Stimulated activated CD8-positive, alpha-beta memory T cell treated with anti-CD3 and anti-CD28 coated beads, Interleukin-15, amount 100 ng/mL, for 48 hours (primary cell): Measurements from ENCODE around the gene TAS2R31.
"Not testable (repeated sequence)": the region's sequence is repeated elsewhere in the genome, so short reads cannot be mapped to it uniquely, and the experiment has no call there.

Source experiments
- DNase-seq, 2 donors: peaks; one replicate each; pipeline ENCODE4 v3.0.0-alpha.2; 2020; ENCODE audit warnings: low read depth in 2 of 2

TAS2R31 gene, protein sequence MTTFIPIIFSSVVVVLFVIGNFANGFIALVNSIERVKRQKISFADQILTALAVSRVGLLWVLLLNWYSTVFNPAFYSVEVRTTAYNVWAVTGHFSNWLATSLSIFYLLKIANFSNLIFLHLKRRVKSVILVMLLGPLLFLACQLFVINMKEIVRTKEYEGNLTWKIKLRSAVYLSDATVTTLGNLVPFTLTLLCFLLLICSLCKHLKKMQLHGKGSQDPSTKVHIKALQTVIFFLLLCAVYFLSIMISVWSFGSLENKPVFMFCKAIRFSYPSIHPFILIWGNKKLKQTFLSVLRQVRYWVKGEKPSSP

DNA sequence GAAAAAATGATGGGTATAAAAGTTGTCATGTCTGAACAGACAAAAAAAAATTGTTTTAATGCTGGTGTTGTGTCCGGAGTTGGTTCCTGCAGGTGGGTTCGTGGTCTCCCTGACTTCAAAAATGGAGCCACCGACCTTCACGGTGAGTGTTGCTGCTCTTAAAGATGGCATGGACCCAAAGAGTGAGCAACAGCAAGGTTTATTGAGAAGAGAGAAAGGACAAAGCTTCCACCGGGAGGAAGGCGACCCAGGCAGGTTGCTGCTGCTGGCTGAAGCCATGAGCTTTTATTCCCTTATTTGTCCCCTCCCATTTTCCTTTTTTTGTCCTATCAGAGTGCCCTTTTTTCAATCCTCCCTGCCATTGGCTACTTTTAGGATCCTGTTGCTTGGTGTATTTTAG lies at the start of gene TAS2R31:
TSS of gene TAS2R31 (minus strand) at position 101 of the 400 bp plus-strand sequence. CDS start at position 29, 72 bp downstream.
- DNase-seq, result no peak

DNA sequence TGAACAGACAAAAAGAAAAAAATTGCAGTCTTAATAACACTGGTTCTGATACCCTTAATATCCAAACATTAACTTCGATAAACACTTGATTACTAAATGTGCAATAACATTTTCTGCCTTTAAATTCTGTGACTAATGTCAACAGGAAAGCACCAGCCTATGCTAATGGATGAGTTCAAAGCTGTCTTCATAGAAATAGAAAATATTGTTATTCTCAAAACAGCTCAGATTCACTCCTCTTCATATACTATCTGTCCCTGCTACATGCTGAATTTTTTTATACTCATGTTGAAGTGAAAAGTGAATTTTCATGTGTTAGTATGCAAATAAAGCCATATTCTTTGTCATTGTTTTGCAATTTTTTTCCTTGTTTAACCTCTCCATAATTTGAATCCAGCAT lies 47.0 kb upstream of the TAS2R31 start:
- DNase-seq, result no peak

DNA sequence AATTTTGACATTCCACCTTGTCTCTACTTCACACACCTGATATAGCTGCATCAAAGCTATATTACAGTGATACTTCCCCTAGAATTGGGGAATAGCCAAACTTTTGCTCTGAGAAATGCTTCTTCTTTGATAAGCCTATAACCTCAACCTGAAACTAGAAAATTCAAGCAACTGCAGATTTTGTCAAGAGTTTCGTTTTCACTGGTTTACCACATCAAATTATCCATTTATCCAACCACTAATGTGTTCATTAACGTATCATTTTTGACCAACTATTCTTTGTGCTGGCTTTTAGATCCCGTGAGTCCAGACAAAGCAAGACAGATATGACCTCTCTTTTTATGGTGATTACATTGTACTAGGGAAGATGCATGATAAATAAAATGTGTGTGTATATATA lies 44.4 kb upstream of the TAS2R31 start:
- DNase-seq, result no peak

DNA sequence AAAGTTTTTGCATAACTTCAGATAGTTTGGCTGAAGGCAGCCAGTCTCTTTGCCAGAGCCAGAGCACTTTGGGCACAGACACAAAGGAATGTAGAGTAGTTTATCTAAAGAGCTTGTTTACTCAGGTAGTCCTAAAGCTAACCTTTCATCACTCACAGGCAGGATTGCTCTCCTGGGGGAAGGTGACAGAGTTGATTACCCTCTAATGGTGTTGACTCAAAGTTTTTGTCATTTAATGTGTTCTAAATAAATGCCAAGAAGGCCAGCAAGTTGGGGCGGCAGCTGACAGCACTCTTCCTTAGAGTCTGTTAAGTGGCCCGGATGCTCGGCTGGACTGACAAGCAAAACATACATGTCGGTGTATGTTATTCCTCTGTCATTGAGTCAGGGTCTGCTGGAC lies 40.2 kb upstream of the TAS2R31 start:
- no peak for DNase-seq

DNA sequence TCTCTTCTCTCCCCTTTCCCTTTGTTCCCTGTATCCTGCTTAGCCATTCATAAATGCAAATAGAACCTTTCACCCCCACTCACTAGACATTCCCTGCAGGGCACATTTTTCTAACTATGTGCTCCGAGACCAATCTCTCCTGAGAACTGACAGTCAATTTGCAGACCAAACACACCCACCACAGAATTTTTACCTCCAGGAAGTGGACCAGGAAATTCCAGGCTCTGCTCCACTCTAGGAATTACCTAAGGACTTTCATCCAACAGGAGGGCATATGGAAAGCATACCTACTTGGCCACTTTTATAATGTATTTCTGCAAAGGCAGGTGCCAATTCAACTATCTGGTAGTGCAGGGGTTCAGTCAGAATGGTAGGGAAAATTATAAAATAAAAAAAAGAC lies 39.8 kb upstream of the TAS2R31 start:
- DNase-seq, result no peak

DNA sequence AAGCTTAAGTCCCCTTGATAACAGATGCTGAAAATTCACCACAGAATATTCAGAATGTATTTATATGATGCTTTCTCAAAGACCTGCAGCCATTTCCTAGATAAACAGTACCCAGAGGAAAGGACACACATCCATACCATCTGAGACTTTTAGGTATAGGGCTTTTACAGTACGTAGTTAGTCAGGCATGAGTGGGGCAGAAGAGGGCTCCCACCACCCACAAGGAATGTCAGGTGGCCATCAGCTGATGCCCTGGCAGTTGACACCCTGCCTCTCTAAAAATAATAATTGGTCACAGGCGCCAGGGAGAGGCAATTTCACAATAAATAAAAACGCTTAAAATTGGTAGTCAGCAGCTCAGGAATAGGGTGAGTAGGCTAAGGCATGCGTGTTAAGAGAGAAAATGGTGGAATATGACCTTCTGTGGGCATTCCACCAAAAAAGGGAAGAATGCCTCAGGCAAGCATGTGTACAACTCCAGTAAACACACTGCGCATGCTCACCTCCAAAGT lies 38.7 kb upstream of the TAS2R31 start:
- DNase-seq, result no peak

DNA sequence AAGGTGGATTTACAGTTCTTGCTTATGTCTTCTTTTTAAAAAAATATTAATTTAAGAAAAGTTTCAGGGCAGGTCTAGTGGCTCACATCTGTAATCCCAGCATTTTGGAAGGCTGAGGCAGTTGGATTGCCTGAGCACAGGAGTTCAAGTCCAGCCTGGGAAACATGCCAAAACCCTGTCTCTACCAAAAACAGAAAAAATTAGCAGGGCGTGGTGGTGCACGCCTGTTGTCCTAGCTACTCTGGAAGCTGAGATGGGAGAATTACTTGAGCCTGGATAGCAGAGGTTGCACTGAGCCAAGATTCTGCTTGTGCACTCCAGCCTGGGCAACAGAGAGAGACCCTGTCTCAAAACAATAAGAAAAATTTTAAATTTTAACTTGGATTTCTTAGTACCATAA lies 36.3 kb upstream of the TAS2R31 start:
- no peak for DNase-seq

DNA sequence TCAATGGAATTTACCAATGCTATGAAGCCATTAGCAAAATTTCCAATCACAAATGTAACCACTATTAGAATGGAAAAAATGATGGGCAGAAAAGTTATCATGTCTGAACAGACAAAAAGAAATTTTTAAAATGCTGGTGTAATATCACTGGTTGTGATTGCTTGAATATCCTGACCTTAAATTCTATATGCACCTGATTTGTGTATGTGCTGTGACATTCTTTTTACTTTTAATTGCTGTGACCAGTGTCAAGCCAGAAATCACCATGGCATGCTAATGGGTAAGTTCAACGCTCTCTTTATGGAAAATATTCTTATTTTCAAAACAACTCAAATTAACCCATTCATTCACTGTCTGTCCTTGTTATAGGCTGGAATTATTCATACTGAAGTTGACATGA lies 31.0 kb upstream of the TAS2R31 start, which contains the start of gene TAS2R46:
TSS of gene TAS2R46 (minus strand) at position 101 of the 400 bp plus-strand sequence. CDS start at position 101, 0 bp downstream.
- not testable (repeated sequence) for DNase-seq

DNA sequence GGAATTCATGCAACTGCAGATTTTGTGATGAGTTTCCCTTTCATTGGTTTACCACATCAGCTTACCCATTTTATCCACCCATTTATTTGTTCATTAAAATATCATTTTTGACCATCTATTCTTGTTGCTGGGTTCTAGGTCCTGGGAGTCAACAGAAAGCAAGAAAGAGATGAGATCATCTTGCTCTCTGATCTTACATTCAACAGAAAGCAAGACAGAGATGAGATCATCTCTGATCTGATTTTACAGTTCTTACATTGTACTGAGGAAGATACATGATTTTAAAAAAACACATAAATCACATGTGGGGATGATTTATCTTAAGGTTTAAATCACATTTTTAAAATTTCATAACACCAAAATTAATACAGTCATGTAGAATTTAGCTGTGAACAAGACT lies 28.6 kb upstream of the TAS2R31 start:
- no peak for DNase-seq

DNA sequence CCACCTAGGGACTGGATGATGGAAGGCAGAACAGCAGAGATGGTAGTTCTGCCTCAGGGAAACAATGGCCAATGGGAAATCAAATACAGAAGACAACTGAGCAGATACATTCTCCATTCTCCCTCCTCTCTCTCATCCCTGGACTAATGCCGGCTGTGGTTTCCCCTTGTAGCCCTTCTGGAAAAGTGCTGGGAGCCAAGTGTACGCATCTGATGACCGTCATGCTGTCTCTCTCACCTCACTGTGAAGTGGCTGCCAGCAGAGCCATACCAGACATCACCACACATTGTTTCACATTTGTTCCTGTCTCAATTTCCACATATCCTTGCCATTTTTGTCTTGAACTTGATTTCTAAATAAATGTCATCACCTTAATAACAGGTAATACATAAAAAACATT lies 27.8 kb upstream of the TAS2R31 start:
- no peak for DNase-seq

DNA sequence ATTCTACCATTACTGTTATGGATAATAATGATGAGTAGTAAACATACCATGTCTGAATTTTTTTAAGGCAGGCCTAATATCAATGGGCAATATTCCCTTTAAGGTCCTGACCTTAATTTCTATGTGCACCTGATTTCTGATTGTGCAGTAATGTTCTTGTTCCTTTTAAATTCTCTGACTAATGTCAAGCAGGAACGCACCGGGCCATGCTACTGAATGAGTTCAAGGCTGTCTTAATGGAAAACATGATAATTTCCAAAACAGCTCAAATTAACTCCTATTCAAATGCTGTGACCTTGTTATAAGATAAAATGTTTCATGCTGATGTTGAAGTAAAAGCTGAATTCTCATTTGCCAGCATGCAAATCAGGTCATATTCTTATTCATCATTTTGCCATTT lies 24.1 kb upstream of the TAS2R31 start:
- DNase-seq, result no peak

DNA sequence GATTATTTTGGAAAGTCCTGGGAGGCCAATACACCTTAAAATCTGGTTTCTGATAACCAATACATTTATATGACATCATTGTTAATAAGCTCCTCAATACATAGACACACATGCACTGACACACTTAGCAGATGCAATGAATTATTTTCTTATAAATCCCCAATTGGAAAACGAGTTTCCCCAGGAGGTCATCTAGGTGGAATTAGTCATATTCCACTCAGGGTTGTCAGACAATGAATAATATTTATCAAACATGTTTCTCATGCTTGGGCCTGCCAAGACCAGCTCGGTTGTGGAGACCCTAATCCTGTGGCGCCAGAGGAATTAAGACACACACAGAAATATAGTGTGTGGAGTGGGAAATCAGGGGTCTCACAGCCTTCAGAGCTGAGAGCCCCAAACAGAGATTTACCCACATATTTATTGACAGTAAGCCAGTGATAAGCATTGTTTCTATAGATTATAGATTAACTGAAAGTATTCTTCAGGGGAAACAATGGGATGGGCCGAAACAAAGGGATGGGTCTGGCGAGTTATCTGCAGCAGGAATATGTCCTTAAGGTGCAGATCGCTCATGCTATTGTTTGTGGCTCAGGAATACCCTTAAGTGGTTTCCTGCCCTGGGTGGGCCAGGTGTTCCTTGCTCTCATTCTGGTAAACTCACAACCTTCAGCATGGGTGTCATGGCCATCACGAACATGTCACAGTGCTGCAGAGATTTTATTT lies 18.8 kb upstream of the TAS2R31 start:
- not testable (repeated sequence) for DNase-seq

DNA sequence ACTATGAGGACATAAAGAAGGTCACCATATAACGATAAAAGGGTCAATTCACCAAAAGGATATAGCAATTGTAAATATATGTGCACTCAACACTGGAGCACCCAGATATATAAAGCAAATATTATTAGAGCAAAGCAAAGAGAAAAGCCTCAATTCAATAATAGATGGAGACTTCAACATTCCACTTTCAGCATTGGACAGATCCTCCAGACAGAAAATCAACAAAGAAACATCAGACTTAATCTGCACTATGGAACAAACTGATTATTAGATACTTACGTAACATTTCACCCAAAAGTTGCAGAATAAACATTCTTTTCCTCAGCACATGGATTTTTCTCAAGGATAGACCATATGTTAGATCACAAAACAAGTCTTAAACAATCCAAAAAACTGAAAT lies 10.2 kb upstream of the TAS2R31 start:
- not testable (repeated sequence) for DNase-seq

DNA sequence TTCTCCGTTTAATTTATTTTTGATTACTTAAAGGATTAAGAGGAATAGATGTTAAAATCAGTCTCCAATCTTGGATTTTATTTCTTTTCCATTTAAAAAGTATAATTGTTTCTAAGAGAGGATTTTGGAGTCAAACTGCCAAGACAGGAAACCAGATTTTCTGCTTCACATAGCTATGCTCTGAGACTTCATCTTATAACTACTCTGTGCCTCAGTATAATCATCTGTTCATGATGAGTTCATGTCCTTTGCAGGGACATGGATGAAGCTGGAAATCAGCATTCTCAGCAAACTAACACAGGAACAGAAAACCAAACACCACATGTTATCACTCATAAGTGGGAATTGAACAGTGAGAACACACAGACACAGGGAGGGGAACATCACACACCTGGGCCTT lies 9.0 kb upstream of the TAS2R31 start:
- no peak for DNase-seq

DNA sequence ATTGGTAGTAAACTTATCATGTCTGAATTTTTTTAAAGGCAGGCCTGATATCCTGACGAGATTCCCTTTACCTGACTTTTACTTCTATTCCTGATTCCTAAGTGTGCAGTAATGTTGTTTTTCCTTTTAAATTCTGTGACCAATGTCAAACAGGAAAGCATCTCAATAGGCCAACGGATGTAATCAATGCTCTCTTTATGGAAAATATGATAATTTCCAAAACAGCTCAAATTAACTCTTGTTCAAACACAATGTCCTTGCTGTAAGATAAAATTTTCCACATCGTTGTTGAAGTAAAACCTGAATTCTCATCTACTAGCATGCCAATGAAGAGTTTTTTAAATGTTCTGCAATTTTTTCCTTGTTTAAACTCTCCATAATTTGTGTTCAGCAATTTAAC lies 8.0 kb upstream of the TAS2R31 start:
- DNase-seq, result no peak

DNA sequence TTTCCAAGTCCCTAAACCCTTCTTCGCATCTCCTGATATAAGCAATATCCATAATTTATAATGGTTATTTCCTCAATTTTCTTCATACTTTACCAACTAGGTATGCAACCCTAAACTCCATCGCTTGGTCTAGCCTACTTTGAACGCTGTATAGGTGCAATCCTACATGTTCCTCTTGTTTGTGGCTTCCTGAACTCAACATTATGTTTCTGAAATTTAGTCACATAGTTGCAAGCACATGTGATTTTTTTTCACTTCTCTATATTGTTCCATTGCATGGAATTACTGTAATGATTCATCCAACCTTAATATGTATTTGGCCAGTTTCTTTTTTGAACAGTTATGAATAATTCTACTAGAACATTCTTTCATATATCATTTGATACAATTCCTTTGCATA lies 2.8 kb upstream of the TAS2R31 start:
- not testable (repeated sequence) for DNase-seq

DNA sequence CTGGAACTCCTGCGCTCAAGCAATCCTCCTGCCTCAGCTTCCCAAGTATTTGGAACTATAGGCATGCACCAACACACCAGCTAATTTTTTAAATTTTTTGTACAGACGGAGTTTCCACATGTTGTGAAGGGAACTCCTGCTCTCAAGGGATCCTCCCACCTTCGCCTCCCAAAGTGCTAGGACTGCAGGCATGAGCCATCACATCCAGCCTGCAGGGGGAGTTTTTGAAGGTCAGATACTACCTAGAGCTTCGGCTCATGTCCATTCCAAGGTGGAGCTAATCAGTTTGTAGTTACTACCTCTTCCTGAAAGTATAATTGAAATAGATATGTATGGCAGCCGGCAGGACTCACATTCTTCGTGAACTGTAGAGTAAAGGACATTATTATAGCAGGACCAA lies 5.1 kb downstream of the TAS2R31 start:
- DNase-seq, result no peak

DNA sequence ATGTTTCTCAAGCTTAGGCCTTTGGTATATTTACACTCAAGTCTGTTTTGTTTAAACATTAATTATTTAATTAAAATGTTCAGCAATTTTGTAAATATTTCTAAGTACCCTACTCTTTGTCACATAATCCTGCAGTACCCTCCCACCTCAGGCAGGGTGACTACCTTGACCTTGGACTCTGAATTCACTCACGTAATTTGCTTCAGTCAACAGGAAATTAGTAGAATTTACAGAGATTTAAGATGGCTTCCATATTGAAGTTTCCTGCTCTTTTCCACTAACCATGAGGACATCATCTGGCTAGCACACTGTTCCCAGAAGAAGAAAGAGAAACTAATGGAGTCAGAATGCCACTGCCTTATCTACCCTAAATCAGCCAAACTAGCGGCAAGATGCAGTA lies 7.8 kb downstream of the TAS2R31 start:
- no peak for DNase-seq

DNA sequence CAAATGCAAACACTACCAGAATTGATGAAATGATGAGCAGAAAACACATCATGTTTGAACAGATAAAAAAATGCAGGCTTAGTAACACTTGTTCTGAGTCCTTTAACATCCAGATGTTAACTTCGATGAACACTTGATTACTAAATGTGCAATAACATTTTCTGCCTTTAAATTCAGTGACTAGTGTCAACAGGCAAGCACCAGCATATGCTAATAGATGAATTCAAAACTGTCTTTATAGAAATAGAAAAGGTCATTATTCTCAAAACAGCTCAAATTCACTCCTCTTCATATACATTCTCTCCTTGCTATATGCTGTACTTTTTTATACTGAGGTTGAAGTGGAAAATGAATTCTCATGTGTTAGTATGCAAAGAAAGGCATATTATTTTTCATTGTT lies 8.7 kb downstream of the TAS2R31 start, which contains the start of gene TAS2R19:
TSS of gene TAS2R19 (minus strand) at position 101 of the 400 bp plus-strand sequence. CDS start at position 52, 49 bp downstream.
- DNase-seq, result no peak

DNA sequence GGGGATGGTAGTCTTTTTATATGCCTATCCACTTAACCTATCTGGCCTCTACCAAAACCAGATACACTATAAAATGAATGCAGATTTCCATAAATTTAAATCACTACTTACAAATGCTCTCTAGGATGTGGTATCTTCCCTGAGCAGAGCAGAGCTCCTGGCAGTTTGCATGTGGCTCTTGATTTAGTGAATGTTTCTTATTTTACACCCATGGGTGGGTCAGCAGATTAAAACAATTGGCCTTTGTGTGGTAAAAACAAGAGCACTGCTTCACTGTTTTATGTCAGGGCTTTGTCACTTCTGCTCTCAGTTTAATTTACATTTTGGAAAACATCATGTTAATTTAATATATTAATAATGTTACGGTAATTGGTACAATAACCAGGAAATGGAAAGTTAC lies 14.3 kb downstream of the TAS2R31 start:
- no peak for DNase-seq

DNA sequence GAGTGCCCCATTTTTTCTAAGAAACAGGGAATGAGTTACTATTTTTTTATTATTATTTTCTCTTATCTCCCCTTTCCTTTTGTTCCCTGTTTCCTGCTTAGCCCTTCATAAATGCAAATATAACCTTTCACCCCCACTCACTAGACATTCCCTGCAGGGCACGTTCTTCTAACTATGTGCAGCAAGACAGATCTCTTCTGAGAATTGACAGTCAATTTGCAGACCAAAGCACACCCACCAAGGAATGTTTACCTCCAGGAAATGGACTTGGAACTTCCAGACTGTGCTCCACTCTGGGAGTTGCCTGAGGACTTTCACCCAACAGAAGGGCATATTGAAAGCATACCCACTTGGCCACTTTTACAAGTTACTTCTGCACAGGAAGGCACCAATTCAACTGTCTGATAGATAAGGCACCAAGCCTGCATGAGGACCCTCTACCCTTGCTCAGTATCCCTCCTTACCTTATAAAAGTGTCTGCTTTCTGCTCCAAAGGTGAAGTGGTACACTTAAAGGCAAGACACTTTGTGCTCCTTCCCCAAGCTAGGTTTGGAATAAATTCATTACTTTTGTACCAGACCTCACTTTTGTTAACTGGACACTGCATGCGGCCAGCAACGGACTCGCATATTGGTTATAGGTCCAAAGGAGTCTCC lies 15.3 kb downstream of the TAS2R31 start:
- no peak for DNase-seq

DNA sequence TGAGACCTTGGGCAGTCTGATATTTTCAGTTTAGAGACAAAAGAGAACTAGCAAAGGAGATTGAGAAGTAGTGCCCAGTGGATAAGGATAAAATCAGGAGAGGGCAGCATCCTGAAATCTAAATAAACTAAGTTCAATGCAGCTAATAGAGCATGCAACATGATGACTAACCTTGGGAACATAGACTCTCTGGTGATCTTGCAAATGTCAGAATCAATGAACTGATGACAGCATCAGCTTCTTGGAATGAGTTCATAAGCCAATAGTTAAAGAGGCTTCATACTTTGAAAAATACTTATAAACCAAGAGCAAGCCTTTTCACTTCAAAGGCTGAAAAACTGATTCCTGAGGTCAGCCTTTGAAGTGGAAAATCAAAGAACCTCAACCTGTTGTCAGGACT lies 17.0 kb downstream of the TAS2R31 start:
- DNase-seq, result no peak
